ENCODE measurements around the gene GVQW3. TPM values are rescaled to one million over a fixed set of nuclear protein-coding genes. Genes with fewer than 3 reads are reported as not detected.
A peak's percentile ranks its signal among the peaks of the same experiment; 100 is the strongest.

The GVQW3 gene
- total RNA-seq, 1 experiment from 2014 or later, result 1.6 TPM

GRCh38 chr11:76424379-76424778, 43.3 kb downstream of the GVQW3 start:
- in situ Hi-C loops (cut with HindIII; ENCODE audit: low pct_unique_long_range_greater_than_20kb, low sequenced_read_pairs), result no loop called here
- DNase-seq (ENCODE audit: low read depth, low spot score), result no peak

- in situ Hi-C loops (cut with HindIII; ENCODE audit: low pct_unique_long_range_greater_than_20kb, low sequenced_read_pairs), result no loop called here
- DNase-seq (ENCODE audit: low read depth, low spot score), result no peak
Measured at GRCh38 chr11:76424891-76425290, 43.8 kb downstream of the GVQW3 start.

GRCh38 chr11:76426660-76427059, 45.5 kb downstream of the GVQW3 start:
- in situ Hi-C loops (cut with HindIII; ENCODE audit: low pct_unique_long_range_greater_than_20kb, low sequenced_read_pairs), result no loop called here
- DNase-seq (ENCODE audit: low read depth, low spot score), result no peak

GRCh38 chr11:76436020-76436419, 54.9 kb downstream of the GVQW3 start:
- in situ Hi-C loops (cut with HindIII; ENCODE audit: low pct_unique_long_range_greater_than_20kb, low sequenced_read_pairs), result no loop called here
- DNase-seq (ENCODE audit: low read depth, low spot score), result no peak

GRCh38 chr11:76443268-76443980, 62.3 kb downstream of the GVQW3 start:
- in situ Hi-C loops (cut with HindIII; ENCODE audit: low pct_unique_long_range_greater_than_20kb, low sequenced_read_pairs), result no loop called here
- no peak for DNase-seq (ENCODE audit: low read depth, low spot score)

- DNase-seq (ENCODE audit: low read depth, low spot score), result no peak
- in situ Hi-C loops (cut with HindIII; ENCODE audit: low pct_unique_long_range_greater_than_20kb, low sequenced_read_pairs), result no loop called here
Measured at GRCh38 chr11:76444065-76444383, 62.9 kb downstream of the GVQW3 start.

GRCh38 chr11:76444384-76445120, 63.4 kb downstream of the GVQW3 start, which contains the start of gene EMSY:
Gene EMSY (plus strand): TSS chr11:76445018. CDS start chr11:76446939, 1,921 bp downstream.
- peak; percentile 97 for DNase-seq (ENCODE audit: low read depth, low spot score)
- in situ Hi-C loops (cut with HindIII; ENCODE audit: low pct_unique_long_range_greater_than_20kb, low sequenced_read_pairs), result no loop called here

- in situ Hi-C loops (cut with HindIII; ENCODE audit: low pct_unique_long_range_greater_than_20kb, low sequenced_read_pairs), result no loop called here
Measured at GRCh38 chr11:76445121-76446084, 64.3 kb downstream of the GVQW3 start.

GRCh38 chr11:76448506-76448905, 67.4 kb downstream of the GVQW3 start:
- in situ Hi-C loops (cut with HindIII; ENCODE audit: low pct_unique_long_range_greater_than_20kb, low sequenced_read_pairs), result no loop called here
- no peak for DNase-seq (ENCODE audit: low read depth, low spot score)

More at GRCh38 chr11:76445121-76446084, 64.3 kb downstream of the GVQW3 start:
- peak; percentile 90 for DNase-seq (ENCODE audit: low read depth, low spot score)

GRCh38 chr11:76453248-76453647, 72.1 kb downstream of the GVQW3 start:
- in situ Hi-C loops (cut with HindIII; ENCODE audit: low pct_unique_long_range_greater_than_20kb, low sequenced_read_pairs), result no loop called here
- DNase-seq (ENCODE audit: low read depth, low spot score), result peak; percentile 26

- no peak for DNase-seq (ENCODE audit: low read depth, low spot score)
- in situ Hi-C loops (cut with HindIII; ENCODE audit: low pct_unique_long_range_greater_than_20kb, low sequenced_read_pairs), result no loop called here
Measured at GRCh38 chr11:76455331-76455730, 74.2 kb downstream of the GVQW3 start.

GRCh38 chr11:76455931-76456330, 74.8 kb downstream of the GVQW3 start:
- no peak for DNase-seq (ENCODE audit: low read depth, low spot score)
- in situ Hi-C loops (cut with HindIII; ENCODE audit: low pct_unique_long_range_greater_than_20kb, low sequenced_read_pairs), result no loop called here

- DNase-seq (ENCODE audit: low read depth, low spot score), result no peak
- in situ Hi-C loops (cut with HindIII; ENCODE audit: low pct_unique_long_range_greater_than_20kb, low sequenced_read_pairs), result no loop called here
Measured at GRCh38 chr11:76456571-76456970, 75.4 kb downstream of the GVQW3 start.

Small RNA genes lying within 50 kb of the gene (small RNA-seq; reads per million reads assigned to genes)
- gene RF00019, result 0 reads per million in 2 experiments

Other genes starting within 250 kb of the GVQW3 start
- 0.08 and 0.16 TPM in 2 replicates for gene WNT11, start 174.8 kb upstream of the GVQW3 start, total RNA-seq (2014; rRNA removed; shearing (Covaris generic))
- 30.2 and 30.5 TPM in 2 replicates for gene THAP12, start 191 bp upstream of the GVQW3 start, total RNA-seq (2014; rRNA removed; shearing (Covaris generic))
- 8.3 and 11.2 TPM in 2 replicates for gene EMSY, start 63.7 kb downstream of the GVQW3 start, total RNA-seq (2014; rRNA removed; shearing (Covaris generic))

All from SK-MEL-5 (cell line).